ENCODE data around the gene SLC9A1. TPM values are rescaled to one million over a fixed set of nuclear protein-coding genes. Genes with fewer than 3 reads are reported as not detected.

The SLC9A1 gene
- total RNA-seq, 1 experiment from 2014 or later, result 8.4 TPM

GRCh38 chr1:27157194-27157593 lies 2.3 kb upstream of the SLC9A1 start:
- Histone ChIP-seq H3K27me3 (no peaks in the 10 kb centered on the region), H3K27ac (no peak overlapping the region), H3K4me3 (no peak overlapping the region), H3K4me1 (peaks cover 3% of the 10 kb centered on the region; the same call in 1 of the 2 replicates), H3K9me3 (replicated peaks) (no peaks in the 10 kb centered on the region), H3K36me3 (no peaks in the 10 kb centered on the region)
- no peak for DNase-seq

GRCh38 chr1:27154469-27154990 lies 395 bp downstream of the SLC9A1 start:
- Histone ChIP-seq H3K27me3 (no peaks in the 10 kb centered on the region), H3K36me3 (no peaks in the 10 kb centered on the region), H3K9me3 (replicated peaks) (no peaks in the 10 kb centered on the region), H3K4me3 (peak overlapping the region; percentile 64), H3K27ac (peak overlapping the region; percentile 32; the same call in 1 of the 2 replicates), H3K4me1 (peaks cover 3% of the 10 kb centered on the region; the same call in 1 of the 2 replicates)
- no peak for DNase-seq

GRCh38 chr1:27153927-27154358 lies 982 bp downstream of the SLC9A1 start:
- no peaks in the 10 kb centered on the region for H3K9me3 ChIP-seq (replicated peaks)
- no peaks in the 10 kb centered on the region for H3K36me3 ChIP-seq
- peak in 1 of 2 experiments; percentile 20 for DNase-seq
- no peaks in the 10 kb centered on the region for H3K27me3 ChIP-seq
- peak overlapping the region; percentile 64 for H3K4me3 ChIP-seq
- peaks cover 3% of the 10 kb centered on the region; the same call in 1 of the 2 replicates for H3K4me1 ChIP-seq
- no peak overlapping the region for H3K27ac ChIP-seq

GRCh38 chr1:27153549-27153886 lies 1.4 kb downstream of the SLC9A1 start:
- Histone ChIP-seq H3K4me1 (peaks cover 3% of the 10 kb centered on the region; the same call in 1 of the 2 replicates), H3K27ac (no peak overlapping the region)

GRCh38 chr1:27152829-27153548 lies 1.9 kb downstream of the SLC9A1 start:
- H3K27me3 ChIP-seq, result no peaks in the 10 kb centered on the region
- H3K9me3 ChIP-seq (replicated peaks), result no peaks in the 10 kb centered on the region
- peaks cover 3% of the 10 kb centered on the region; the same call in 1 of the 2 replicates for H3K4me1 ChIP-seq
- H3K4me3 ChIP-seq, result no peak overlapping the region
- DNase-seq, result no peak
- H3K27ac ChIP-seq, result no peak overlapping the region
- H3K36me3 ChIP-seq, result no peaks in the 10 kb centered on the region

More at GRCh38 chr1:27153549-27153886, 1.4 kb downstream of the SLC9A1 start:
- no peaks in the 10 kb centered on the region for H3K27me3 ChIP-seq
- H3K9me3 ChIP-seq (replicated peaks), result no peaks in the 10 kb centered on the region
- H3K4me3 ChIP-seq, result no peak overlapping the region
- H3K36me3 ChIP-seq, result no peaks in the 10 kb centered on the region
- no peak for DNase-seq

GRCh38 chr1:27152004-27152828 lies 2.7 kb downstream of the SLC9A1 start:
- peaks cover 3% of the 10 kb centered on the region; the same call in 1 of the 2 replicates for H3K4me1 ChIP-seq
- no peak overlapping the region for H3K27ac ChIP-seq

GRCh38 chr1:27150641-27151040 lies 4.3 kb downstream of the SLC9A1 start:
- Histone ChIP-seq H3K27me3 (no peaks in the 10 kb centered on the region), H3K9me3 (replicated peaks) (no peaks in the 10 kb centered on the region), H3K4me1 (peaks cover 12% of the 10 kb centered on the region), H3K27ac (no peak overlapping the region), H3K36me3 (no peaks in the 10 kb centered on the region), H3K4me3 (no peak overlapping the region)
- DNase-seq, result no peak

More at GRCh38 chr1:27152004-27152828, 2.7 kb downstream of the SLC9A1 start:
- H3K36me3 ChIP-seq, result no peaks in the 10 kb centered on the region
- no peaks in the 10 kb centered on the region for H3K27me3 ChIP-seq
- H3K9me3 ChIP-seq (replicated peaks), result no peaks in the 10 kb centered on the region
- no peak overlapping the region for H3K4me3 ChIP-seq
- no peak for DNase-seq

GRCh38 chr1:27150183-27150582 lies 4.7 kb downstream of the SLC9A1 start:
- DNase-seq, result no peak
- no peaks in the 10 kb centered on the region for H3K27me3 ChIP-seq
- H3K36me3 ChIP-seq, result no peaks in the 10 kb centered on the region
- H3K4me3 ChIP-seq, result no peak overlapping the region
- peaks cover 15% of the 10 kb centered on the region for H3K4me1 ChIP-seq
- H3K27ac ChIP-seq, result no peak overlapping the region
- no peaks in the 10 kb centered on the region for H3K9me3 ChIP-seq (replicated peaks)

- no peak overlapping the region for H3K27ac ChIP-seq
- H3K4me3 ChIP-seq, result no peak overlapping the region
- H3K27me3 ChIP-seq, result no peaks in the 10 kb centered on the region
- peaks cover 17% of the 10 kb centered on the region for H3K4me1 ChIP-seq
- no peaks in the 10 kb centered on the region for H3K9me3 ChIP-seq (replicated peaks)
- no peaks in the 10 kb centered on the region for H3K36me3 ChIP-seq
- no peak for DNase-seq
Measured at GRCh38 chr1:27149762-27150113, 5.2 kb downstream of the SLC9A1 start.

- no peaks in the 10 kb centered on the region for H3K27me3 ChIP-seq
- H3K4me1 ChIP-seq, result peaks cover 16% of the 10 kb centered on the region
- no peaks in the 10 kb centered on the region for H3K9me3 ChIP-seq (replicated peaks)
- no peak overlapping the region for H3K4me3 ChIP-seq
- H3K27ac ChIP-seq, result no peak overlapping the region
- H3K36me3 ChIP-seq, result no peaks in the 10 kb centered on the region; the same call in 1 of the 2 replicates
- no peak for DNase-seq
Measured at GRCh38 chr1:27149084-27149761, 5.7 kb downstream of the SLC9A1 start.

GRCh38 chr1:27148591-27148990 lies 6.3 kb downstream of the SLC9A1 start:
- Histone ChIP-seq H3K4me3 (no peak overlapping the region), H3K27ac (no peak overlapping the region), H3K9me3 (replicated peaks) (no peaks in the 10 kb centered on the region), H3K27me3 (no peaks in the 10 kb centered on the region), H3K36me3 (no peaks in the 10 kb centered on the region; the same call in 1 of the 2 replicates), H3K4me1 (peaks cover 14% of the 10 kb centered on the region)
- DNase-seq, result no peak

- Histone ChIP-seq H3K4me3 (no peak overlapping the region), H3K27me3 (no peaks in the 10 kb centered on the region), H3K4me1 (peaks cover 14% of the 10 kb centered on the region), H3K36me3 (no peaks in the 10 kb centered on the region; the same call in 1 of the 2 replicates), H3K27ac (no peak overlapping the region), H3K9me3 (replicated peaks) (no peaks in the 10 kb centered on the region)
- DNase-seq, result no peak
Measured at GRCh38 chr1:27147842-27148518, 6.9 kb downstream of the SLC9A1 start.

- Histone ChIP-seq H3K9me3 (replicated peaks) (no peaks in the 10 kb centered on the region), H3K4me1 (peaks cover 14% of the 10 kb centered on the region), H3K27ac (peak overlapping the region; percentile 76), H3K36me3 (no peaks in the 10 kb centered on the region; the same call in none of the 2 replicates), H3K4me3 (no peak overlapping the region), H3K27me3 (no peaks in the 10 kb centered on the region)
- peak; percentile 75 to 79 for DNase-seq
Measured at GRCh38 chr1:27145934-27146354, 9.0 kb downstream of the SLC9A1 start.
